GOT3 (cell line): Measurements from ENCODE around the gene EVX2.

ENCODE experiments used
- DNase-seq: peaks from one replicate; lab custom pipeline; 2025; ENCODE audit warnings: mixed read lengths; lab: John Stamatoyannopoulos, UW

Gene EVX2

DNA sequence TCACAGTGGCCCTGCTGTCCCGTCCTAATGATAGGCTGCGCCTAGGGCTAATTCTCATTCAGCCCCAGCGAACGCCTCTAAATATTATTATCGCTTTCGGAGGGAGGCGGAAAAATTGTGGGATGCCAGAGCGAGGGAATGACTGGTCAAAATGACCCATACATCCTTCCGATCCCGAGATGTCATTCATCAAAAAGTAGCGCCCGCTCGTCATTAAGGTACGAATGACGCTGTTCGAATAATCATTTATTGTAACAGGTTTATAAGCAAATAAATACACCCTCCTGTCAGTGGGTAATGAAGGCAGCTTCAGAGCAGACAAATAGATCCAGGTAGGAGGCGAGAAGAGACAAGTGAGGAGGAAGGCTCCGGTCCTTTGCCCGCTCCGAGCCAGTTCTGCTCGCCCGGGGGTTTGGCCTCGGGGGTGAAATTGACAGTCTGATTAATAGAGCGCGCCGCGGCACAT, at the start of gene EVX2:
Gene EVX2, minus strand, starts transcription at position 167 of the 466 bp plus-strand sequence. CDS start 186 bp downstream, outside the sequence.
- no peak for DNase-seq

DNA sequence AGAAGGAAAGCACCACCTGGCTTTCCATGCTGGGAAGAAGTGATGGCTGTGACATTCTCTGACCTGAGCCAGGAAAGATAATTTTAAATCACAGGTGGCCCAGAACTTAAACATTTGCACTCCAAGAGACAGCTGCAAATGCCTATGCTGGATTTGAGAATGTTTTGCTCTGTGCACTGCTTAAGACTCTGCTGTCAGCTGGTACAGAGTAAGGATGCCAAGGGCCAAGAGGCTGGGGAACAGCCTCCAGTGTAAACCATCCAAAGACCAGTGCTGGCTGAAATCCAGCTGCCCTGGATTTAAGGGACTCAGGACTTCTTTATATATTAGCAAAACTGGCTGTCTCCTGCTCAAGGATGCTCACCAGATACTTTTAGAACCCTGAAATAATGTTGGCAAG, 49.6 kb upstream of the EVX2 start:
- no peak for DNase-seq

DNA sequence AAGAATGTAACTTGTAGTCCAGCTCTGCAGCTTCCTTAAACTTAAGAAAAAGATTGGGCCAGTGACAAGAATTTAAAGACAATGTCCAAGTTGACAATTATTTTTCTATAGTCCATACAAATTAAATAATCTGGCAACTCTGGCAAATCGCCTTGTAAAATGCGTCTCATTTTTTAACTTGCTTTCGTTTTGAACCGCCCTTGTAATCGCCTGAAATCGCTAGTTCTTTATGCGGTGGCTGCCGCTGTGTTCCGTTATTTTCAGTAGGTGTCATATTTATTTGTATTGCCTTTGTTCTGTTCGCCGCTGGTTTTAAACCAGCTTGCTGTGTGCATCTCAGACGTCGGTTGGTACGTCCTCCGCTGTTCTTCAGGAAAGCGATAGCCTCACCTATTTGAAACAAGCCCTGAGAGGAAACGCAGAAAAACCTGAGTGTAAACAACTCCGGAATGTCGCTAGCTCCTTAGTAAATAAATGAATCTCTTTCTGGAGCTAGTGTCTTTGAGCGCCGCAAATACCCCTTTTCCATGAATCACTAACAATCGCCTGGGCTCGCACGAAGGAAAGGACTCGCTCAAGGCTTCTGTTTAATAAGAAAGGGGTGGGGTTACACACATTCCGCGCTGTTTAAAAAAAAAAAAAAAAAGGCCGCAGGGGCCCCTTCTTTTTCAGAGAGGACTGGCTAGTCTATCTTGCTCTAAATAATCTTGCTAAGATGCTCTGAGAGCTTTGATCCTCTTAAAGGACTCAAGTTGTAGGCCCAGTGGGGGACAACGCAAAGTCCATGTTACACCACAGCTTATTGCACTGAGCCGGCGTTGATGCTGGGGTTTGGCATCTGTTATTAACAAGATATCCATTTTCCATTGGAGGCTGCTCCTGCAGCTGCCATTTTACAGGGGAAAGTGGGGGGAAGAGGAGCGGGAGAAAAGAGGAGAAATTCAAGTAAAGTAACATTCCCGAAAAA, 48.7 kb upstream of the EVX2 start:
- no peak for DNase-seq

DNA sequence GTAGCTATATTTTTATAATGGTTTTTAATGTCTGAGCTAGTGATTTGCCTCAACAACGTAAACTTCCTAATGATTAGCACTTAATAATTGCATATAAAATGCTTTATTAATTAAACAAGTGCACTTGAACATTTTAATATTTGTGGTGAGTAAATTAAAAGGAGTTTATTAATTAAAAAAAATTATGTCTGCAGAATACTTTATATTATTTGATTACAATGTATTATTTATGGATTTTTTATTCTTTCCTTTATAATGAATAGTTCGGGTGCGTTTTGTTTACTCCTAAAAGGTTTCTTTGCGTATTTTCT, 48.0 kb upstream of the EVX2 start:
- no peak for DNase-seq

DNA sequence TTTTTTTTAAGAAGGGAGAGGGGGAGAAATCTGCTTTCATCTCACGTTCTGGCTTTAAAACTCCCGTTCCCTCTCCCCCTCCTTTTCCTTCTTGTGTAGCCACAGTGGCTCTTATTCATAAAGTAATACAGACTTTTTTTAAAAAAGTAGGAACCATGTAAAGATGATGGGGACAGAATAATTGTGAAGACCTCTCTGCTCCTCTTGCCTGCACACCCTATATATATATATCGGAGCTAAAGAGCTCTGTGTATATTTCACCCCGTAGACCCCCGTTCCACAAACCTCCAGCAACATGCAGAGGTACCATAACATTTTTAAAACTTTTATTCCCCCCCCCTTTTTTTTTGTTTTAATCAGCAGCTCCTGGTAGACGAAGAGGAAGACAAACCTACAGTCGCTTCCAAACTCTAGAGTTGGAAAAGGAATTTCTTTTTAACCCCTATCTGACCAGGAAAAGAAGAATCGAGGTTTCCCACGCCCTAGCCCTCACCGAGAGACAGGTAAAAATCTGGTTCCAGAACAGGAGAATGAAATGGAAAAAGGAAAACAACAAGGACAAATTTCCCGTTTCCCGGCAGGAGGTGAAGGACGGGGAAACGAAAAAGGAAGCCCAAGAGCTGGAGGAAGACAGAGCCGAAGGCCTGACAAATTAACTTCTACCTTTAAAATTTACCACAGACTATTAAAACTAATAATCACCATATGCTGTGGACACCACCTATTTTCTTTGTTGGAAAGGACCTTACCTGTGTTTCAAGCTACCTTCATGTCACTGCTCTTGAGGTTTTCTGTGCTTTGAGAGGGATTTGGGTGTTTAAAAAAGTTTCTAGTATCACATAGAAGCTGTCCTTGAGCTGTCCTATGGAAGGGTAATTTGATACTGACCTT, 47.4 kb upstream of the EVX2 start:
- no peak for DNase-seq

DNA sequence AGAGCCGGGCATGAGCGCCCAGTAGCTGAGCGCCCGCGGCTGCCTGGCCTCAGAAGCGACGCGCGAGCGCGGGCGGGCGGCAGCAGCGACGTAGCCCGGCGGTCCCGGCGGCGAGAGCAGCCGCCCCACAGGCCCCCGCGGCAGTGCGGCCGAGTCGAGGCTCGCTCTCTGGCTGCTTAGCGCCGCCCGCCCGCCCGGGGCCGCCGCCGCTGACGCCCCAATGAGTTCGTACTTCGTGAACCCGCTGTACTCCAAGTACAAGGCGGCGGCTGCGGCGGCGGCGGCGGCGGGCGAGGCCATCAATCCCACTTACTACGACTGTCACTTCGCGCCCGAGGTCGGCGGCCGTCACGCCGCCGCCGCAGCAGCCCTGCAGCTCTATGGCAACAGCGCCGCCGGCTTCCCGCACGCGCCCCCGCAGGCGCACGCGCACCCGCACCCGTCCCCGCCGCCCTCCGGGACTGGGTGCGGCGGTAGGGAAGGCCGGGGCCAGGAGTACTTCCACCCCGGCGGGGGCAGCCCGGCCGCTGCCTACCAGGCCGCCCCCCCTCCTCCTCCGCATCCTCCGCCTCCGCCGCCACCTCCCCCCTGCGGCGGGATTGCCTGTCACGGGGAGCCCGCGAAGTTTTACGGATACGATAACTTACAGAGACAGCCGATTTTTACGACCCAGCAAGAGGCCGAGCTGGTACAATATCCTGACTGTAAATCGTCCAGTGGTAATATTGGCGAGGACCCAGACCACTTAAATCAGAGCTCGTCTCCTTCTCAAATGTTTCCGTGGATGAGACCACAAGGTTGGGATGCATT, 46.6 kb upstream of the EVX2 start:
- DNase-seq = no peak

DNA sequence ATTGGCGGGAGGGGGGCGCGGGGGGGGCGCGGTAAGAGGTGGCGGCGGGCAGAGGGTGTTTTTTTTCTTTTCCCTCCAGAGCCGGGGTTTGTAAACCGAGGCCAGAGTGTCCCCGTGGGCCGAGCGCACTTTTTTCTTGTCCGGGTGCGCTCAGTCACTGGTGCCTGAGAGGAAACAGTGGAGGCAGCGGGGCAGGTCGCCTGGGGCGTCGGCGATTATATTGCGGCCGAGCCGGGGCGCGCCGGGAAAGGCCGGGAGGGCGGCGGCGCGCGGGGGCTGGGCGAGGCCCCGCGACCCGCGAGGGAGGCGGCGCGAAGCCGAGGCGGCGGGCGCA, 46.0 kb upstream of the EVX2 start:
- DNase-seq = no peak

DNA sequence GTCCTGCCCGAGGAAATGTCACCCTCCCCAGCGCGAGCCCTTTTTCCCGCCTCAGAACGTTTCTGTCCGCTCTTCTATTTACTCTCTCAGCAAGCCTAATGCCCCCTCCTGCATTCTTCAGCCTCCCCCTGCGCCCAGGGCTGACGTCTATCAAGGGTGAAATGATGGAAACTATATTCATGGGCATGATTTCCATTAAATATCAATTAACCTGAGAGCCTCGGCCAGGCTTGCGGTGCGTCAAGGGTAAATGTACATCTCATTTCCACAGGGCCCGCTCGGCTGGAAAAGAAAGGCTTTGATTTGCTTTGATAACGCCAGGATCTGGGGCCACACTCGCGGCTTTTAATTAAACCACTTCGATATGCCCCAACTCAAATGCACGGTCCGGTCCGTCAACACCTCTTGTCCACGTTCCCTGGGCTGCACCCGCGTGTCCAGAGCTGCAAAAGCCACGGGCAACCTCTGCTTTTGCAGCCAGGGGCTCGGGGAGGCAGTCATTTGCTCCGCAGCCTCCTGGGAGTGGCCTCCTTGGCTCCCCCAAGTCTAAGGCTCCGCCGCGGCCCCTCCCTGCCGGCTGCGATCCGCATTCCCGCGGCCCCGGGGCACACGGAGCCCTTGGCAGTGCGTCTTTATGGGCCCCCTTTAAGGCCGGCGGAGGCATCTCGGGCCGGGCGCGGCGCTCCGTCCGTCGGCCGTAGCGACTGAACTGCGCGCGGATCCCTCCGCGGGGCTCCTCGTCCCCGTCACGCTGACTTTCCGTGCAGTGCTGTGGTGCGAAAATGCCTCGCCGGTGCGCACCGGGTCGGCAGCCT, 45.4 kb upstream of the EVX2 start, which contains the start of gene HOXD8:
Gene HOXD8, plus strand, starts transcription at position 724 of the 815 bp plus-strand sequence. CDS start 662 bp downstream, outside the sequence.
- DNase-seq = peak; percentile 56

DNA sequence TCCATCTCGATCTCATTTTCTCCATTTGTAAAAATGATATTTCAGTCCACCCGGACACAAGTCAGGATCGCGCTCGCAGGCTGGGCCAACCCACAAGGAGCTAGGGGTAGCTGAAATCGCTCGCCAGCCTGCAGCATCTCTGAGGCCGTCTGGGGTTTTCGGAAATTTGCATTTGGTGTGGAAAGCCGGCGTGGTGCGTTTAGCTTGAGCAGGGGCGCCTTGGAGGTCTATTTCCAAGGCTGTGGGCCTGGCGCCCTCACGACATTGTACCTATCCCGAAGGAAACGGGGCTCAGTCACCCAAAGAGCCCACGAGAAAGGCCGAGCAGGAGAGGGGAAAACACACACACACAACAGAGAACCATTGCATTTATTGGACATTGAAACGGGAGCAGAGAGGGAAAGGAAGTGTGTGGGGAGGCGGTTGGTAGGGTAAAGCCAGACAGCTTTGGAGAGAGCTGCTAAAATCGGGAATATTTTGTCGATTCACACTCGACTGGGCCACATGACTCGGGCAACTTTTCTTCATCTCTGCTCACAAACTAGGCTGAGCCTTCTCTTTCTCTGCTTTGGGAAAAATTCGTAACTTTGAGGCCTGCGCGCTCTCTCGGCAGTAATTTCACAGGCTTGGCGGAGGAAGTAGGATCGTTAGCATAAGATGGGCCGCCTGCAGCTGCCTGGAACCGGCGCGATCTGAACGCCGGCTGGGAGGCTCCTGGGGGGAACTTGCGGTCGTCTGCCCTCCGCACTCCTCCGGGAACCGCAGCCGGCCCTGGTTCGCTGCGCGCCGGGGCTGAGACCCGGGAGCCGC, 44.6 kb upstream of the EVX2 start:
- no peak for DNase-seq

DNA sequence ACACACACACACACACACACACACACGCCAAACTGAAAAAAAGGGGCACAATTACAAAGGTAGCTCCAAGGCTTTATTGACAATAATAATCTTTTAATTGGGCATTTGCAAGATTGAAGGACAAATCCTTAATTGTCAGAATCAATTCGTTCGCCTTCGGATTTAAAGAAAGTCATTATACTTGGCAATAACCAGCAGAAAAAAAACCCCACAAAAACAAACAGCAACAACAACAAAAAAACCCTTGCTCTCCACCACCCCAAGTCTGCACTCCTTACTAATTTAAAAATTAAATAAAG, 44.0 kb upstream of the EVX2 start:
- no peak for DNase-seq

DNA sequence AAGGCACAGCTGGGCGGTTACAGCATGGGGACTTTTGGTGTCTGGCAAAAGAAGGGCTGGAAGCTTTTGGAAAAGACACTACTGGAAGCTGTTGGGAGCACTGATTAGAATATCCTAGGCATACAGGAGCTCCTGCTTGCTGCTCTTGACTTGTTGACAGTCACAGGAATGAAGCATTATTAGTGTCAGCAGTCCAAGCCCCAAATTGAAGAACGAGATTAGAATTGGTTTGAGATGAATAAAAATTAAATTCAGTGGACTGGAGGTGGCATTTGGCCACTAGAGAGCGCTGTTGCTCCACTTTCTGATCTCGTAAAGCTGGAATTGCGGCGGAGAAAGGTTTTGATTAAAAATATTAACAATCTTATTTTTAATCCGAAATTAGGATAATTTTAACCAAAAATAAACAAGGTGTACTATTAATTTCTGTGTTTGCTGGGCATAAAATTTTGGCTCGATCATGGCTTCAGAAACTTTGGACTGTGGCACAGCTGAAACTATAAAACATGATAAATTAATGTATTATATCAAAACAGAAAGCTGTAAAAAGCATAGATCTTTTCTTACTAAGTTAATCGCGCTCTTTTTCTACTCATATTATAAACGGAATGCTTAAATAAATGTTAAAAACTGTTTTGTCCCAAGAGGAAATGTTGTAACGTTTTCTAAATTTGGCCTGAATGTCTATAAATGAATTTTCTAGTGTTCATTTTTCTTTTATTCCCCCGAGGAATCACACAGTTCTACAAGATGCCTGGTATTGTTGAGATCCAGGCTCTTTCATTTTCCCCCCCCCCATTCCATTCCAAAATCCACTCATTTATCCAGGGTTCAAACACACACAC, 43.4 kb upstream of the EVX2 start:
- no peak for DNase-seq

DNA sequence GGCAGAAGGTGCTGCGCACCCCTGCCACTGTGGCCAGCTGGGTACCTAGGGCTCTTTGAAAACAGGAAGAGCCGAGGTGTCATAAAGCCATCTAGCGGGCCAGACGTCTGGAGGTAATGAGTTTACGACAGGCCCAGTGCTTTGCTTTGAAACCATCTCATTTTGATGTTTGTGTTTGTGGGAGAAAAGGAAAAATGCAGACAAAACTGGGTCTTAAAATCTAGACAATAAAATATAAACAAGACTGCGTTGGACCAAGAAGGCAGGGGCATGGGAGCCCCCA, 42.0 kb upstream of the EVX2 start:
- DNase-seq = no peak

DNA sequence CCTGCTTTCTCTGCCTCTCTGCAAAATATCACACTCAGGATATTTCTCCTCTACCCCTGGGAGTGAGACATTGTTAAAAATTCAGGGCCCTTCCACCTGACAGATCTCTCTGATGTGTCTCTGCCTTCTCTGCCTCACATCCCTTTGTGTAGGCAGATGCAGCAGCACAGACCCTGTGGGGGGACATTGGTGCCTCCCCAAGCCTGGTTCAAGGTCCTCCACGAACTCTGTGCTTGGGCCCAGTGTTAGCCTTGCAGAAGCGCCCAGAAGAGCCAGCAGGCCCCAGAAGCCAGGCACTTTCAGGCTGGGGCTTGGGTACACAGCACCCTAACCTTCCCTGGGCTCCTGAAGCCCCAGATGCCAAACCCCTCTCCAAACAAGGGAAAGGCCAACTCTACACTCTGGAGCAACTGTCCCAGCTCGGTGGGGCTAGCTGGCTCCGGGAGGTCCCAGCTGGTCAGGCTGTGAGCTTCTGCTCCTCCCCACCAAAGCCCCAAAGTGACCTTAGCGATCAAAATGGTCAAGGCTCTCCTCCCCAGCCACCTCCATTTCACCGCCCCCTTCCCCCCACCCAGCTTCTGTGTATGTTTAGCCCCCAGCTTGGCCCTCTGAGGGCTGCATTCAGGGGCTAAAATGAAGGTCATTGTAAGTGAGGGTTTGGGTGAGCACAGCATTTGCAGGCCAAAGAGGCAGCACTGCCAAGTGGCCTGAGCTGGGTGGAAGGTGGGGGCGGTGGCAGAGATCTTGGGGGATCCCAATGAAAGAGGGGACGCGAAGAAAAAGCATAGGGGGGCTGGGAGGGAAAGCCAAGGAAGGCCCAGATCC, 41.4 kb upstream of the EVX2 start:
- DNase-seq = no peak

DNA sequence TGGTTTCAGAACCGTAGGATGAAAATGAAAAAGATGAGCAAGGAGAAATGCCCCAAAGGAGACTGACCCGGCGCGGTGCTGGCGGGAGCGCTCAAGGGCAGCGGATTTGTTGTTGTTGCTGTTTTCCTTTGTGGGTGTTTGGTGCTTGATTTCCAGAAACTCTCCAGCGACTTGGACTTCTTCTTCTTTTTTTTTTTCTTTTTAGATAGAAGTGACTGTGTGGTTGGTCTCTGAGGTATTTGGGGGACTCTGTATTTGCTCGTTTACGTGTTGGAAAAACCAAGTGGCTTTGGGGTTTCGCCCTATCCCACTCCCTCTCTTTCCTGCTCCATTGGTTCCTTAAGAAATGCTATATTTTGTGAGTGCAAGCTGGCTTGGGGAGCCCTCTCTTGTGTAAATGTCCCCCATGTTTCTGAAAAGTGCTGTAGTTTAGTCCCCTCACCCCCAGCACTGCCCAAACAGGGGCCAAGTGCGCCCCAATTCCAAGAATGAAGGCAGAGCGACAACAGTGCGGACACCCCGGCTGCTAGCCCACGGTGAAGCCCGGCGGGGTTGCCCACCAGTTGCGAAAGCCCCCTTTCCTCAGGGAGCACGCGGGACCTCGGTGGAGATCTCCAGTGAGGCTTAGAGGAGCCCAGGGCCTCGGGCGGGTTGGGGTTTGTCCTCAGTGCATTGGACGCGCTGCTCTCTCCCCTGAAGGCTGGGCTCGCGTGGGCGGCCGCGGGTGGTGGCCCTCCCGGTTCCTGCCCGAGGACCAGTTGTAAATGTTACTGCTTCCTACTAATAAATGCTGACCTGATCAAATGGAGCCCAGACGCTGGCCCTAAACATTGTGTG, 40.6 kb upstream of the EVX2 start:
- DNase-seq = no peak

DNA sequence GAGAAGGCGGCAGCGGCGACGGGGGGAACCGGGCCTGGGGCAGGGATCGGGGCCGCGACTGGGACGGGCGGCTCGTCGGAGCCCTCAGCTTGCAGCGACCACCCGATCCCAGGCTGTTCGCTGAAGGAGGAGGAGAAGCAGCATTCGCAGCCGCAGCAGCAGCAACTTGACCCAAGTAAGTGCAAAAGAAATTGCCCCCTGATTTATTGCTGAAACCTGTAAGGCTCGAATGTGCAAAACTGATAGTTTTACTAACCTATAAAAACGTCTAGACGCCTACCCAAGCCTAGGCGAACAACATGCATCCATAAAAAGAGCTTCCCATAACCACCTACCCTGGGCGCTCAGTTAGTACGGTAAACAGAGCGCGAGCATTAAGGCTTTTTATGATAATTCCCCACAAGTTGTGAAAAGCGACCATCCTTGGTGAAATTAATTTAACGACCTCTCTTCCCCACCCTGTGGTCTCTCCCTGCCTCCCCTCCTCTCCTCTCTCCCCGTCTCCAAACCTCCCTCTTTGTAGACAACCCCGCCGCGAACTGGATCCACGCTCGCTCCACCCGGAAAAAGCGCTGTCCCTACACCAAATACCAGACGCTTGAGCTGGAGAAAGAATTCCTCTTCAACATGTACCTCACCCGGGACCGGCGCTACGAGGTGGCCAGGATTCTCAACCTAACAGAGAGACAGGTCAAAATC, 39.8 kb upstream of the EVX2 start:
- DNase-seq = no peak

DNA sequence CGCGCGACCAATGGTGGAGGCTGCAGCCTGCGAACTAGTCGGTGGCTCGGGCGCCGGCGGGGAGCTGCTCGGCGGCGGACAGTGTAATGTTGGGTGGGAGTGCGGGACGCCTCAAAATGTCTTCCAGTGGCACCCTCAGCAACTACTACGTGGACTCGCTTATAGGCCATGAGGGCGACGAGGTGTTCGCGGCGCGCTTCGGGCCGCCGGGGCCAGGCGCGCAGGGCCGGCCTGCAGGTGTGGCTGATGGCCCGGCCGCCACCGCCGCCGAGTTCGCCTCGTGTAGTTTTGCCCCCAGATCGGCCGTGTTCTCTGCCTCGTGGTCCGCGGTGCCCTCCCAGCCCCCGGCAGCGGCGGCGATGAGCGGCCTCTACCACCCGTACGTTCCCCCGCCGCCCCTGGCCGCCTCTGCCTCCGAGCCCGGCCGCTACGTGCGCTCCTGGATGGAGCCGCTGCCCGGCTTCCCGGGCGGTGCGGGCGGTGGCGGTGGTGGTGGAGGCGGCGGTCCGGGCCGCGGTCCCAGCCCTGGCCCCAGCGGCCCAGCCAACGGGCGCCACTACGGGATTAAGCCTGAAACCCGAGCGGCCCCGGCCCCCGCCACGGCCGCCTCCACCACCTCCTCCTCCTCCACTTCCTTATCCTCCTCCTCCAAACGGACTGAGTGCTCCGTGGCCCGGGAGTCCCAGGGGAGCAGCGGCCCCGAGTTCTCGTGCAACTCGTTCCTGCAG, 39.1 kb upstream of the EVX2 start, which contains the start of gene HOXD9:
Gene HOXD9, plus strand, starts transcription at position 37 of the 728 bp plus-strand sequence. Its CDS starts 50 bp downstream, at position 87.
- DNase-seq = no peak
